ENCODE data around the gene KLHL13. TPM values are rescaled to one million over a fixed set of nuclear protein-coding genes. Genes with fewer than 3 reads are reported as not detected.
"Not testable (repeated sequence)": the region's sequence is repeated elsewhere in the genome, so short reads cannot be mapped to it uniquely, and the experiment has no call there.

The KLHL13 gene
- total and polyA plus RNA-seq, 2 of the 8 experiments (the other 6 are each of a cell fraction or from before 2014, with no cell fraction given) = 6.4 to 12.8 TPM

DNA sequence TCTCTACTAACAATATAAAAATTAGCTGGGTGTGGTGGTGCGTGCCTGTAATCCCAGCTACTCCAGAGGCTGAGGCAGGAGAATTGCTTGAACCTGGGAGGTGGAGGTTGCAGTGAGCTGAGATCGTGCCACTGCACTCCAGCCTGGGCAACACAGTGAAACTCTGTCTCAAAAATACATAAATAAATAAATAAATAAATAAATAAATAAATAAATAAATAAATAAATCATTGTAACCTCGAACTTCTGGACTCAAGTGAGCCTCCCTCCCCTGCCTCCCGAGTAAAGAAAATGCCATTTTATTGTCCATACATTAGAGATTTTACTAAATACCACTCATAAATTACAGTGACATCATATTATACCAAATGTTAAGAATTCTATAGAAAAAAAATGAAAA, 7.6 kb upstream of the KLHL13 start:
- H2AFZ ChIP-seq (ENCODE audit: low read length); H3K9me3 ChIP-seq (ENCODE audit: insufficient read depth in 2 of 2, low read depth in 1 of 2, low read length in 1 of 2); H3K23me2 ChIP-seq (ENCODE audit: low read depth, low read length); FAIRE-seq; H3K23ac ChIP-seq (ENCODE audit: insufficient read length); H2BK20ac ChIP-seq (ENCODE audit: low read length); H3K79me1 ChIP-seq (ENCODE audit: low read depth, low read length); H4K91ac ChIP-seq (replicated peaks; ENCODE audit: insufficient read length, low read length); H3K18ac ChIP-seq (ENCODE audit: extremely low read depth, low read length); H3K4ac ChIP-seq (replicated peaks; ENCODE audit: insufficient read length, low read depth, low read length); H2BK120ac ChIP-seq (replicated peaks; ENCODE audit: low read depth, low read length); POLR2A ChIA-PET (ENCODE audit: partially characterized antibody); H2BK15ac ChIP-seq (ENCODE audit: low read length); H3K56ac ChIP-seq (replicated peaks; ENCODE audit: insufficient read length, low read depth, low read length); H3K4me1 ChIP-seq (replicated peaks in 1 of 4; ENCODE audit: control insufficient read depth in 3 of 4, insufficient read depth in 4 of 4, low read length in 3 of 4); H3K27ac ChIP-seq (ENCODE audit: low read depth, low read length); H2BK5ac ChIP-seq (ENCODE audit: low read depth, low read length); H2AK5ac ChIP-seq (ENCODE audit: low read depth, low read length); H3K36me3 ChIP-seq (ENCODE audit: control insufficient read depth in 2 of 4, insufficient read depth in 4 of 4, low read length in 3 of 4); H3K4me2 ChIP-seq (ENCODE audit: insufficient read depth in 1 of 2, low read depth in 2 of 2, low read length in 2 of 2); H3K27me3 ChIP-seq (replicated peaks in 1 of 4; ENCODE audit: control insufficient read depth in 3 of 4, extremely low read depth in 1 of 4, insufficient read depth in 3 of 4, low read length in 3 of 4); DNase-seq (ENCODE audit: low read depth in 1 of 2, low spot score in 2 of 2); CTCF ChIA-PET (ENCODE audit: partially characterized antibody); H4K20me1 ChIP-seq (replicated peaks in 1 of 2; ENCODE audit: control insufficient read depth in 1 of 2, insufficient read depth in 2 of 2, low read length in 2 of 2); H4K8ac ChIP-seq (ENCODE audit: extremely low read depth, insufficient read depth, low read length); H3K9ac ChIP-seq (replicated peaks in 1 of 4; ENCODE audit: extremely low read depth in 1 of 4, low read depth in 3 of 4, low read length in 3 of 4); H4K5ac ChIP-seq (ENCODE audit: insufficient read length, low read depth, low read length); H3K79me2 ChIP-seq (ENCODE audit: control insufficient read depth in 1 of 2, insufficient read depth in 2 of 2, low read length in 2 of 2); H3K4me3 ChIP-seq (ENCODE audit: extremely low read depth in 1 of 4, insufficient read depth in 2 of 4, low read depth in 3 of 4, low read length in 4 of 4); H2BK12ac ChIP-seq (ENCODE audit: low read depth, low read length); H3K14ac ChIP-seq (ENCODE audit: insufficient read length): not testable (repeated sequence)
- WGBS, 2 experiments (ENCODE audit: extremely low coverage in 1 of 2, insufficient coverage in 1 of 2, insufficient read length in 1 of 2, insufficient replicate concordance in 2 of 2, low coverage in 1 of 2, low lambda C conversion rate in 2 of 2, missing lambda C conversion rate in 1 of 2) = 92% methylated on average over 4 of the region's 4 CpGs; no CpG with 5 or more reads in 1 of the 2 experiments

All from H1 (cell line).